ENCODE results near the gene PUS1.

The PUS1 gene

GRCh38 chr12:131914179-131914702, 14.8 kb upstream of the PUS1 start:
- no peak overlapping the region for H3K4me3 ChIP-seq (ENCODE audit: low read depth, low read length)
- TF ChIP-seq CTCF (IDR thresholded peaks at IDR 0.05; ENCODE audit: low read depth, low read length) = no peak

GRCh38 chr12:131915000-131915689, 13.9 kb upstream of the PUS1 start:
- H3K4me3 ChIP-seq (ENCODE audit: low read depth, low read length) = no peak overlapping the region
- no peak for TF ChIP-seq CTCF (IDR thresholded peaks at IDR 0.05; ENCODE audit: low read depth, low read length)

GRCh38 chr12:131915823-131916222, 13.3 kb upstream of the PUS1 start:
- no peak for TF ChIP-seq CTCF (IDR thresholded peaks at IDR 0.05; ENCODE audit: low read depth, low read length)

GRCh38 chr12:131916306-131917138, 12.6 kb upstream of the PUS1 start:
- no peak overlapping the region for H3K4me3 ChIP-seq (ENCODE audit: low read depth, low read length)
- no peak for TF ChIP-seq CTCF (IDR thresholded peaks at IDR 0.05; ENCODE audit: low read depth, low read length)

More at GRCh38 chr12:131915823-131916222, 13.3 kb upstream of the PUS1 start:
- no peak overlapping the region for H3K4me3 ChIP-seq (ENCODE audit: low read depth, low read length)

GRCh38 chr12:131917139-131917710, 11.9 kb upstream of the PUS1 start:
- no peak overlapping the region for H3K4me3 ChIP-seq (ENCODE audit: low read depth, low read length)
- no peak for TF ChIP-seq CTCF (IDR thresholded peaks at IDR 0.05; ENCODE audit: low read depth, low read length)

GRCh38 chr12:131917711-131918306, 11.3 kb upstream of the PUS1 start:
- no peak overlapping the region for H3K4me3 ChIP-seq (ENCODE audit: low read depth, low read length)
- TF ChIP-seq CTCF (IDR thresholded peaks at IDR 0.05; ENCODE audit: low read depth, low read length) = no peak
